Ascending aorta (tissue), 2 donors: Measurements from ENCODE around the gene TPGS2. TPM values are rescaled to one million over a fixed set of nuclear protein-coding genes. Genes with fewer than 3 reads are reported as not detected.

Experiments used
- DNase-seq, 2 donors: peaks; one replicate each; pipeline ENCODE4 v3.0.0-alpha.2; 2019; ENCODE audit warnings: low spot score in 2 of 2
- H3K27ac ChIP-seq, 2 donors: fragments of 200-600 bp; sonication (generic); one replicate each; pipeline ENCODE4 v1.5.1; 2016 to 2017; ENCODE audit warnings: mild to moderate bottlenecking in 1 of 2
- H3K27me3 ChIP-seq: fragments of 200-600 bp; sonication (generic); one replicate; pipeline ENCODE4 v1.5.1; 2017
- H3K36me3 ChIP-seq, 2 donors: fragments of 200-600 bp; sonication (generic); one replicate each; pipeline ENCODE4 v1.5.1; 2016
- H3K4me1 ChIP-seq, 2 donors: fragments of 200-600 bp; sonication (generic); one replicate each; pipeline ENCODE4 v1.5.1; 2016 to 2017; ENCODE audit warnings: mild to moderate bottlenecking in 1 of 2
- H3K4me3 ChIP-seq, 2 donors: fragments of 200-600 bp; sonication (generic); one replicate each; pipeline ENCODE4 v1.5.1; 2016 to 2017; ENCODE audit warnings: mild to moderate bottlenecking in 1 of 2
- H3K9me3 ChIP-seq, 2 donors: fragments of 200-600 bp; sonication (generic); one replicate each; pipeline ENCODE4 v1.5.1; 2016
- CTCF ChIP-seq, 3 experiments: fragments of 200-600 bp in 2 of 3; fragments of 450-650 bp in 1 of 3; sonication (generic) in 2 of 3; IDR thresholded peaks; one replicate each; pipeline ENCODE4 v1.5.1; 2016 to 2019; ENCODE audit warnings: antibody characterized with exemption in 3 of 3, mild to moderate bottlenecking in 1 of 3, moderate library complexity in 1 of 3
- intact Hi-C: fragments of 100-400 bp; cut with DNase I; formaldehyde crosslinking; loops from one replicate; pipeline ENCODE4 v1.15.1; 2023
- total RNA-seq: library from RNA; depleted of rRNA; stranded (reverse); fragments of >200 nt; gene quantifications from one replicate; pipeline ENCODE4 v1.1.0, GENCODE V29; 2016

TPGS2 gene
- total RNA-seq, 1 donor from 2014 or later = 165 TPM

- Histone ChIP-seq H3K36me3 (no peaks in the 10 kb centered on the region), H3K4me1 (peaks cover 0 to 4% of the 10 kb centered on the region in 2 donors), H3K27me3 (no peaks in the 10 kb centered on the region), H3K4me3 (no peak overlapping the region), H3K27ac (peak overlapping the region; percentile 12 to 19), H3K9me3 (no peaks in the 10 kb centered on the region)
- no peak for DNase-seq
- no peak for TF ChIP-seq CTCF (IDR thresholded peaks at IDR 0.05)
- intact Hi-C loops = no loop called here
Measured at GRCh38 chr18:36752929-36753865, 75.6 kb downstream of the TPGS2 start.

GRCh38 chr18:36745219-36745975 is 83.4 kb downstream of the TPGS2 start:
- intact Hi-C loops = no loop called here

GRCh38 chr18:36744261-36744876 is 84.4 kb downstream of the TPGS2 start:
- H3K27ac ChIP-seq = no peak overlapping the region
- no peak for TF ChIP-seq CTCF (IDR thresholded peaks at IDR 0.05)
- intact Hi-C loops = no loop called here

More at GRCh38 chr18:36745219-36745975, 83.4 kb downstream of the TPGS2 start:
- H3K4me3 ChIP-seq = no peak overlapping the region
- no peaks in the 10 kb centered on the region for H3K27me3 ChIP-seq
- no peak for DNase-seq
- peaks cover 7 to 28% of the 10 kb centered on the region in 2 donors for H3K36me3 ChIP-seq
- no peak for TF ChIP-seq CTCF (IDR thresholded peaks at IDR 0.05)
- no peak overlapping the region for H3K27ac ChIP-seq
- no peaks in the 10 kb centered on the region for H3K9me3 ChIP-seq
- H3K4me1 ChIP-seq = no peaks in the 10 kb centered on the region

More at GRCh38 chr18:36744261-36744876, 84.4 kb downstream of the TPGS2 start:
- no peaks in the 10 kb centered on the region for H3K9me3 ChIP-seq
- peaks cover 7 to 28% of the 10 kb centered on the region in 2 donors for H3K36me3 ChIP-seq
- no peak for DNase-seq
- no peaks in the 10 kb centered on the region for H3K4me1 ChIP-seq
- no peaks in the 10 kb centered on the region for H3K27me3 ChIP-seq
- no peak overlapping the region for H3K4me3 ChIP-seq

Other genes with a start within 250 kb of the TPGS2 start
- 8.4 TPM for gene KIAA1328, start 125 bp upstream of the TPGS2 start, total RNA-seq